ENCODE results near the gene FAM110D.

DNA sequence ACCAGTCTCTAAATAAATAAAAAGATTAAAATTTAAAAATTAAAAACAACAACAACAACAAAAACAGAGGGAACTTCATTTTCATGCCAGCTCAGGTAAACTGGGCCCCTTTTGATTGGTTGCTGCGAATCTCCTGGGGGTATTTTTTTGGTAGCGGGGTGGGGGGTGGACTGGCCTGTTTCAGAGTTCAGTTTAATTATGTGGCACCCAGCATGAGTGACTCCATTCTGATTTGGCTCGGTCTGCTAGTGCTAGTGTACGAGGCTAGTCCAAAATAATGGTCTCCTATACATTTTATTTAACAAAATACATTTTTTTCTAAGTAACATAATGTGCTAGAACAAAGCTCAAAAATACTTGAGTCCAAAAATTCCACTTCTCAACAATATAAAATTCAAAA lies 29.1 kb upstream of the FAM110D start:
- TF ChIP-seq, protein P1, sequence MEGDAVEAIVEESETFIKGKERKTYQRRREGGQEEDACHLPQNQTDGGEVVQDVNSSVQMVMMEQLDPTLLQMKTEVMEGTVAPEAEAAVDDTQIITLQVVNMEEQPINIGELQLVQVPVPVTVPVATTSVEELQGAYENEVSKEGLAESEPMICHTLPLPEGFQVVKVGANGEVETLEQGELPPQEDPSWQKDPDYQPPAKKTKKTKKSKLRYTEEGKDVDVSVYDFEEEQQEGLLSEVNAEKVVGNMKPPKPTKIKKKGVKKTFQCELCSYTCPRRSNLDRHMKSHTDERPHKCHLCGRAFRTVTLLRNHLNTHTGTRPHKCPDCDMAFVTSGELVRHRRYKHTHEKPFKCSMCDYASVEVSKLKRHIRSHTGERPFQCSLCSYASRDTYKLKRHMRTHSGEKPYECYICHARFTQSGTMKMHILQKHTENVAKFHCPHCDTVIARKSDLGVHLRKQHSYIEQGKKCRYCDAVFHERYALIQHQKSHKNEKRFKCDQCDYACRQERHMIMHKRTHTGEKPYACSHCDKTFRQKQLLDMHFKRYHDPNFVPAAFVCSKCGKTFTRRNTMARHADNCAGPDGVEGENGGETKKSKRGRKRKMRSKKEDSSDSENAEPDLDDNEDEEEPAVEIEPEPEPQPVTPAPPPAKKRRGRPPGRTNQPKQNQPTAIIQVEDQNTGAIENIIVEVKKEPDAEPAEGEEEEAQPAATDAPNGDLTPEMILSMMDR (IDR thresholded peaks at IDR 0.05) = no peak
- TF ChIP-seq EP300 (IDR thresholded peaks at IDR 0.05) (no peak), POLR2A (IDR thresholded peaks at IDR 0.05) (no peak)

Measured in suprapubic skin (tissue), 3 donors.